HG03342 (cell line): ENCODE results near the gene BAHD1.
"Not testable (repeated sequence)": the region's sequence is repeated elsewhere in the genome, so short reads cannot be mapped to it uniquely, and the experiment has no call there.

Experiments
- ATAC-seq: cut with Tn5 transposase; IDR thresholded peaks from one replicate; pipeline ENCODE4 v1.9.1; 2021; ENCODE audit warnings: mild to moderate bottlenecking, moderate library complexity; ENCODE audit not compliant: unreplicated experiment

BAHD1 gene

DNA sequence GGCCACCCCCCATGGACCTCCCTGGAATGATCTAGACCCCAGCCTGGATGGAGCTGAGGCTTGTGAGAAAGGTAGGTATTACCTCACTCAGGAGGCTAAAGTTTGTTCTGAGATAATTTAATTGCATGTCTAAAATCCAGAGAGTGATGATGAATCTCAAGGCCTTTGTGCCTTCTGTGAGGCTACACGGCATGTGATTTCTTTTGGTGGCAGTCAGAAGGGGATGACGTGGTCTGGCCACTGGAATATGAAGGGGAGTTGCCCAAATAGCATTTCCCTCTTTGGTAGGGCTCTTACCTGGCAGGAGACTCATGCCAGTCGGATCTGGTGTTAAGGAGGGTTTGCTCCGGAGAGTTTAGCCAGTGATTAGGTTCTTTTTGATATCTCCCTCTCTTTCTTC lies 2.5 kb downstream of the BAHD1 start:
- no peak for ATAC-seq

DNA sequence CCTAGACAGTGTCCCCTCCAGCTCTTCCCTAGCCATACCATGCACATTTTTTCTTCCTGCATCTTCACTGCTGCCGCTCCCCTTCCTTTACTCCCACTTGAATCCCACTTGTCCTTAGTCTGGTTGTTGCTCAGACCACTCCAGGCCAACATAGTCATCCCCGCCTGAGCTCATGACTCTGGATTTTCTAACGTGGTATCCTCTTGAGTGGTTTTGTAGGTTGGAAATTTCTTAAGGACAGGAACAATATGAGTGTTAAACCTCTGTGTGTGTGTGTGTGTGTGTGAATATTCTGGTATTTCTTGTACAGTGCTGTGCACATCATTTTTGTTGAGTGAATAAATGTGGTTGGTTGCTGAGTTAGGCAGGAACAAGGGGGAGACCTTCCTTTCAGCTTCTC lies 3.1 kb downstream of the BAHD1 start:
- ATAC-seq = no peak

GRCh38 chr15:40444736-40445135 lies 4.0 kb downstream of the BAHD1 start:
- ATAC-seq = no peak

- no peak for ATAC-seq
Observed at GRCh38 chr15:40445421-40445922, 4.7 kb downstream of the BAHD1 start.

DNA sequence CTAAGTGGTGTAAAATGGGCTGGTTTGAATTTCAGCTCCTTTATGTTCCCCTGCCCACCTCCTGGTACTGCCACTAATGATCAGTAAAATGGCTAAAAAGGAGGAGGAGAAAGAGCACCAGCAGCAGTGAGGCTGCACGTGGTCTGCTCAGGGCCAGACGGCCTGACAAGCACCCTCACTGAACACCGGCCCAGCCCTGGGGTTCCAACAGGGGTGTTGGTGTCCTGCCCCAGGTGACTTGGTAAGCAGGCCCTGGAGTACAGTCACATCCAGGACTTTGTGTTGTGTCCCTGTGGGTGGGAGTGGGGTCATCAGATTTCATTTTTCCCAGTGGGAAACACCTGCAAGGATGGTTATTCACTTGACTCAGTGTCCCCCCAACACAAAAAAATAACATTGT lies 5.4 kb downstream of the BAHD1 start:
- no peak for ATAC-seq

DNA sequence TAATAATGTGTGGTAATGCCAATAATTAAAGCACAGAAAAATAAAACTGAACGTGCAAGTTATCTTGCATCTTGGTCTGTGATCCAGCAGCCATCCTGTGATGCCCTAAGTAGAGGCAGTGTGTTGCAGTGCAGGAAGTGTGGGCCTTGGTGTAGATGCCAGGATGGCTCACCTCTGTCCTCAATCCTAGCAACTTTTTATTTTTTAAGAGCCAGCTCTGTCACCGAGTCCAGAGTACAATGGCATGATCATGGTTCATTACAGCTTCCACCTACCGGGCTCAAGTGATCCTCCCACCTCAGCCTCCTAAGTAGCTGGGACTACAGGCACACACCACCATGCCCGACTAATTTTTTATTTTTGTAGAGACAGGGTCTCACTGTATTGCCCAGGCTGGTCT lies 7.6 kb downstream of the BAHD1 start:
- no peak for ATAC-seq

DNA sequence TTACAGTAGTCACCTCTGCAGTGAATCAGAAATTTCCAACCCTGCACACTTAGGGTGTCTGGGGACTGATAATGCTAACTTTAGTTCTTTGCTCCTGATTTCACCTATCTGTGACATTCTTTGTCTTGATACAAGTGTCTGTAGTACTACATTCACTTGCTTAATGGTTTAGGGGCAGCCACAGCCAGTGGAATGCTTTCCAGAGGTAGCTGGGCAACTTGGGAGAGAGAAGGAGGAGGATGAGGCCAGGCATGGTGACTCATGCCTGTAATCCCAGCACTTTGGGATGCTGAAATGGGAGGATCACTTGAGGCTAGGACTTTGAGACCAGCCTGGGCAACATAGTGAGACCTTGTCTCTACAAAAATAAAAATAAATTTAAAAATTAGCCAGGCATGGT lies 8.5 kb downstream of the BAHD1 start:
- no peak for ATAC-seq

DNA sequence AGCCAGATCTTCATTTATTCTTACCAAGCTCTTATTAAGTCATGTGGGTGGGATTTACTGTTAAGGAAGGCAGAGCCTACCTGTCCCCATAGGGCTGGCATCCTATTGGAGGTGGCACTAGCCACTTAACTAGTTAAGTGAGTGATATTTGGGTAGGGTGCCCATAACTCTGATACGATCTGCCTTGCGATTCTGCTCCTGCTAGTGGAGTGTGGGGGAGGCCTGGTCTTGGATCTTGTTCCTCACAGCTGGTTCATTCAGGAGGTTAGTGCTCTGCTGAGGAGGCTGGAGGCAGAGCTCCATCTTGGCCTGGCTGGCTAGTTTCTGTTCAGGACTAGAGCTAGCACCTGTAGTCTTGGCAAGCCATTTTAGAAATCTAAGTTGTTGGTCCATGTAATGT lies 9.3 kb downstream of the BAHD1 start:
- ATAC-seq = no peak

DNA sequence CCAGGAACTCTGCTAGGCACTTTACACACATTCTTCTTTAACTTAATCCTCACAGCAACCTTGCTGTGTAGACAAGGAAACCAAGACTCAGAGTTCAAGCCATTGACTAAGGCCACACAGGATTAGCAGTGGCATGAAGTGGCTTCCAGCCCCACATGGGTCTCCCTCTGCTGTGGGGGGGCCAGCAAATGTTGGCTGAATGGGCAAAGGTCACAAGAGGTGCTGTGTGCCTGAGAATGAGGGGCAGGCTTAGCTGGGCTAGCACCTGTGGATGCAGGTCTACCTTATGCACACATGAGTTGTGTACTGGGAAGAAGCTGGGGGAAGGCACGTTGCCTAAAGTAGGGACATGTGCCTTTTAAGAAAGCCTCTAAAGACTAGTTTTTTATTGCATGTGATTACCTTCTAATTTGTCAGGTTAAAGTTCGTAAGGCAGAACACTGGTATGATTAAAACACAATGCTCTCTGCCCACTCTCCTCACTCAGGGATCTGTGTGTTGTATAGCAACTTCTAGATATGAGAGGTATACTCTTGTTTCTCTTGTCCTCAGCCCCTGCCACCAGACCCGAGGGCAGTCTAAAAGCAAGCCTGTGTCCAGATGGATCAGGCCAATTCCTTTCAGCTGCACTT lies 10.9 kb downstream of the BAHD1 start:
- ATAC-seq = no peak

GRCh38 chr15:40452296-40453090 lies 11.7 kb downstream of the BAHD1 start:
- ATAC-seq = peak; percentile 48

DNA sequence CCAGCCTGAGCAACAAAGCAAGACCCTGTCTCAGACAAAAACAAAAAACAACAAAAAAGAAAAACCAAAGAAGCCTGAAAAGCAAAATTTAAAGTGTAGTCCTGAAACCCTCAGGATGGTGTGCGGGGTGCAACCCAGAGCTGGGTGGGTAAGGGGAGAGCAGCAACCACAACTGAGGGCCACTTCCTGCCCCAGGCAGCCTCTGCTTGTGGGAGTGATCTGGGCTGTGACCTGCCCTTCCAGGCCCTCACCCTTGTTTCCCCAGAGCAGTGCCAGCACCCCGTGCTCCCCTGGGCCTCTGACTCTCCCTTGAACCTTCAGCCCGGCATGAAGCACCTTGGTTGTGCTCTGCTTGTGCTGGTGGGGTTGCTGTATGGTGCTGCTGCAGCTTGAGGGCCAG lies 13.2 kb downstream of the BAHD1 start:
- not testable (repeated sequence) for ATAC-seq

DNA sequence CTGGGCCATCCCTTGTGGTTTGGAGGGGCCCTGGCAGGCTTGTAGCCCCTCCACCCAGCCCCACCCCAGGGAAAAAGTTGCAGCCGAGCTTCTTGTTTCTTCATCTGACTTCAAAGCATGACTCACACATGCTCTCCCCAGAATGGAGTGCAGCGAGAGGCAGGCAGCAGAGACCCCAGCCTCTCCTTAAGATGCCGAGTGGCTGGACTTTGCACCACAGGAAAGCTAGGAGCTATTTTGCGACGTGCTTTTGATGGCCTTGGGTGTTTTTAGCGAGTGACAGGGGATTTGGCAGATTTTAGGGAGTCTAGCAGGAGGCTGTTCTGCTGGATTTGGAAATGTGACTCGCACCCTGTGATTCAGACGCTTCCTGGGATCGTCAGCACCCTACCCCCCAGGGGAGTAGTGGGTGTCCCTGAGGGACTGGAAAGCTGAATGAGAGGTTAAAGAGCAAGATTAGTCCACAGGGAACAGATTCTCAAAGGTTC lies 14.2 kb downstream of the BAHD1 start:
- no peak for ATAC-seq

- ATAC-seq = no peak
Observed at GRCh38 chr15:40456299-40456712, 15.6 kb downstream of the BAHD1 start.

DNA sequence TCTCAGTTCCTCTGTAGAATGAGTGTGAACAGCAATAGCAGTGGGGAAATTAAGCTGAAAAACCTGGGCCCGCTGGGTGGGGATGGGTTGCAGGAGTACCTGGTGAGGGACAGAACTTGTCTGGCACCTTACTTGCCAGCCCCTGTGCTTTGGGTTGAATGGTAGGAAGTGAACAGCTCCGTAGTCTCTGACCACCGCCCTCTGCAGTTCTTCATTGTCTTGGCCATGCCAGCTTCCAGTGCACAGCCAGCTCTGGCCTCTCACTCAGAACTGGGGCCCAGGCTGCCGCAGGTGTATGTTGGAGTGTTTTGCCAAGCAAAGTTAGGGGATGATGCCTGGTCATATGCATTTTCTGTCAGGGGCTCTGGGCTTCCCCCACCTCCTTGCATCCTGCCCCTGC lies 16.0 kb downstream of the BAHD1 start:
- ATAC-seq = no peak

- no peak for ATAC-seq
Observed at GRCh38 chr15:40458495-40459371, 18.0 kb downstream of the BAHD1 start.

- no peak for ATAC-seq
Observed at GRCh38 chr15:40459391-40460015, 18.8 kb downstream of the BAHD1 start.

DNA sequence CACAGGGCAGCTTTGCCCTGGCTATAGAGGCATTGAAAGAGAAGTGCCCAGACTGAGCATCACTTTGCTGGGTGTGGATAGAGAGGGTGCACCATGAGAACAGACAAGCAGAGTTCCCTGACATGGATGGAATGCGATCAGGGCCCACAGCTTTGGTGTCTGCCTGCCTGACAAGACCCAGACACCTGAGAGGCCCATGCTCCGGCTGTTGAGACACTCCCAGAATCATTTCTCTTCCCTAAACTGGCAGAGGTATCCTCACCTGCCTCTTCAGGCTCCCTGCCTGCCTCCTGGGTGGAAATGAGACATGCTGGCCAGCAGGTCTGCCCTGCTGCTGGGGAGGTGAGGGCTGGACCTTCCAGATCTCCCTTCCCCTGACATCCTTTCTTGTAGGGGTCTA lies 19.7 kb downstream of the BAHD1 start:
- ATAC-seq = no peak

- no peak for ATAC-seq
Observed at GRCh38 chr15:40461958-40462357, 21.2 kb downstream of the BAHD1 start.

- no peak for ATAC-seq
Observed at GRCh38 chr15:40463279-40463678, 22.5 kb downstream of the BAHD1 start.

- no peak for ATAC-seq
Observed at GRCh38 chr15:40463886-40464545, 23.3 kb downstream of the BAHD1 start.
